K562 (cell line): Measurements from ENCODE around the gene SYNPR. TPM values are rescaled to one million over a fixed set of nuclear protein-coding genes. Genes with fewer than 3 reads are reported as not detected.

ENCODE experiments used
- ATAC-seq: fragments of 200-7000 bp; cut with Tn5 transposase; 3 replicates; pipeline ENCODE4 v1.9.1; 2020; ENCODE audit warnings: moderate library complexity
- BruUV-seq: library from RNA; stranded (reverse); fragments of 400-500 nt; replicated peaks from 2 replicates; lab custom pipeline; 2021; lab: Mats Ljungman, UMichigan
- CTCF ChIA-PET: fragments of 300-600 bp; formaldehyde crosslinking; extraction: SDS; loops from one replicate; lab custom pipeline; 2021; ENCODE audit warnings: low intra/inter-chr PET ratio; lab: Yijun Ruan, JAX
- POLR2A ChIA-PET: fragments of 300-600, 350-650 bp; sonication (Branson Sonifier 250); formaldehyde crosslinking; extraction: SDS; loops from one replicate; lab custom pipeline; 2021; ENCODE audit warnings: antibody characterized with exemption, inconsistent platforms; lab: Yijun Ruan, JAX
- DNase-seq, 4 experiments: peaks; one replicate each; pipeline versions ENCODE4 v3.0.0 to v3.0.0-alpha.2; 2011 to 2018; ENCODE audit warnings: low spot score in 3 of 4, mixed read lengths in 3 of 4; ENCODE audit errors: extremely low read depth in 1 of 4
- FAIRE-seq: peaks from 2 replicates; lab custom pipeline; 2011; peaks lifted over from hg19 to GRCh38; lab: Jason Lieb, UNC
- H2AFZ ChIP-seq: 2 replicates; pipeline ENCODE4 v1.6.0; 2011; ENCODE audit warnings: low read depth, low read length, control low read depth, inconsistent platforms
- H3K27ac ChIP-seq: fragments of 200-600 bp; 3 replicates; pipeline ENCODE4 v1.8.0; 2011; ENCODE audit warnings: low read depth, mild to moderate bottlenecking, control low read depth, inconsistent platforms, low read length, moderate library complexity, mixed read lengths; ENCODE audit errors: extremely low read depth
- H3K27me3 ChIP-seq, 2 experiments: fragments of 300-600 bp in 1 of 2; 2 replicates in 1 of 2; 3 replicates in 1 of 2; pipeline versions ENCODE4 v1.6.0 to v1.8.0; 2011; ENCODE audit warnings: inconsistent platforms in 2 of 2, low read length in 2 of 2, mild to moderate bottlenecking in 1 of 2, mixed read lengths in 1 of 2, moderate library complexity in 1 of 2; ENCODE audit not compliant: control insufficient read depth in 2 of 2, insufficient read depth in 2 of 2
- H3K36me3 ChIP-seq: fragments of 300-600 bp; 3 replicates; pipeline ENCODE4 v1.8.0; 2011; ENCODE audit warnings: mild to moderate bottlenecking, low read length, inconsistent platforms; ENCODE audit not compliant: control insufficient read depth, insufficient read depth
- H3K4me1 ChIP-seq, 2 experiments: fragments of 200-600 bp in 1 of 2; replicated peaks in 1 of 2; 2 replicates in 1 of 2; 3 replicates in 1 of 2; pipeline versions ENCODE4 v1.5.1 to v1.8.0; 2011; ENCODE audit warnings: inconsistent platforms in 2 of 2, low read length in 2 of 2, mild to moderate bottlenecking in 1 of 2, mixed read lengths in 1 of 2, moderate library complexity in 1 of 2; ENCODE audit not compliant: control insufficient read depth in 2 of 2, insufficient read depth in 2 of 2
- H3K4me2 ChIP-seq: 2 replicates; pipeline ENCODE4 v1.6.1; 2011; ENCODE audit warnings: low read length, control low read depth, inconsistent platforms, mixed read lengths; ENCODE audit not compliant: insufficient read depth
- H3K4me3 ChIP-seq: fragments of 200-600 bp; sonication (generic), shearing (Covaris generic); 2 replicates; pipeline ENCODE4 v1.5.1; 2016; ENCODE audit warnings: control low read depth, inconsistent platforms
- H3K79me2 ChIP-seq: fragments of 200-600 bp; 3 replicates; pipeline ENCODE4 v1.8.0; 2011; ENCODE audit warnings: low read length, inconsistent platforms; ENCODE audit not compliant: control insufficient read depth, insufficient read depth
- H3K9ac ChIP-seq, 2 experiments: 2 replicates each; pipeline versions ENCODE4 v1.6.0 to v1.6.1; 2011; ENCODE audit warnings: low read depth in 2 of 2, low read length in 2 of 2, control low read depth in 1 of 2, inconsistent platforms in 1 of 2, mild to moderate bottlenecking in 1 of 2, mixed read lengths in 1 of 2; ENCODE audit not compliant: insufficient read depth in 1 of 2
- H3K9me1 ChIP-seq: one replicate; pipeline ENCODE4 v1.6.0; 2011; ENCODE audit warnings: inconsistent platforms, mild to moderate bottlenecking, low read length, moderate library complexity; ENCODE audit not compliant: control insufficient read depth, insufficient read depth
- H3K9me3 ChIP-seq: replicated peaks from 2 replicates; pipeline ENCODE4 v1.5.1; 2011; ENCODE audit warnings: low read depth, low read length, inconsistent platforms; ENCODE audit not compliant: control insufficient read depth, insufficient read depth
- H4K20me1 ChIP-seq: replicated peaks from 2 replicates; pipeline ENCODE4 v1.6.1; 2011; ENCODE audit warnings: low read length, inconsistent platforms, mixed read lengths; ENCODE audit not compliant: control insufficient read depth, insufficient read depth
- ATF3 ChIP-seq, 2 experiments: fragments of 450-650 bp in 1 of 2; sonication (generic) in 1 of 2; formaldehyde crosslinking in 1 of 2; IDR thresholded peaks in 1 of 2; conservative IDR thresholded peaks in 1 of 2; 2 replicates each; pipeline versions ENCODE4 v1.6.1 to v1.8.1; 2016 to 2023; ENCODE audit warnings: mild to moderate bottlenecking in 2 of 2, moderate library complexity in 2 of 2, inconsistent platforms in 1 of 2, missing genetic modification reagents in 1 of 2
- CBFA2T2 ChIP-seq: fragments of 450-650 bp; conservative IDR thresholded peaks from 2 replicates; pipeline ENCODE4 v1.6.1; 2017; ENCODE audit warnings: mild to moderate bottlenecking
- E2F1 ChIP-seq: sonication (generic); formaldehyde crosslinking; IDR thresholded peaks from 2 replicates; pipeline ENCODE4 v1.8.1; 2023; ENCODE audit warnings: mild to moderate bottlenecking, missing genetic modification reagents, moderate library complexity
- HINFP ChIP-seq: fragments of 450-650 bp; conservative IDR thresholded peaks from 2 replicates; pipeline ENCODE4 v1.6.1; 2016; ENCODE audit warnings: missing genetic modification characterization, low read depth, mild to moderate bottlenecking, control low read depth, missing compliant biosample characterization
- PYGO2 ChIP-seq: fragments of 450-650 bp; IDR thresholded peaks from 2 replicates; pipeline ENCODE4 v1.6.1; 2016; ENCODE audit warnings: mild to moderate bottlenecking, missing genetic modification characterization, moderate library complexity, missing compliant biosample characterization
- SIRT6 ChIP-seq: IDR thresholded peaks from one replicate; pipeline ENCODE4 v1.6.1; 2012; ENCODE audit warnings: low read depth, mild to moderate bottlenecking, control low read depth, inconsistent platforms, low read length, moderate library complexity
- SMC3 ChIP-seq: conservative IDR thresholded peaks from 2 replicates; pipeline ENCODE4 v1.6.1; 2011; ENCODE audit warnings: low read depth, low read length, improper control_type of control experiment; ENCODE audit not compliant: insufficient read depth
- ZNF445 ChIP-seq: fragments of 250-450 bp; sonication (Bioruptor Pico); IDR thresholded peaks from 2 replicates; pipeline ENCODE4 v1.4.0; 2020; ENCODE audit warnings: low read depth, mild to moderate bottlenecking, moderate library complexity
- ZNF584 ChIP-seq: fragments of 200-800 bp; sonication (Bioruptor generic); IDR thresholded peaks from 2 replicates; pipeline ENCODE4 v1.6.1; 2016; ENCODE audit warnings: low read depth, mild to moderate bottlenecking, missing genetic modification characterization, missing compliant biosample characterization
- WGBS: fragments of 100-300 bp; shearing (Covaris generic); methylation state at CpG from one replicate; pipeline ENCODE4 v1.1.6; 2016; ENCODE audit warnings: low coverage, mixed read lengths; ENCODE audit not compliant: insufficient coverage; ENCODE audit errors: missing lambda C conversion rate; 5-methylcytosine and 5-hydroxymethylcytosine counted together
- in situ Hi-C: fragments of 300-500 bp; cut with MboI; formaldehyde crosslinking; loops from 4 replicates; pipeline ENCODE4 v1.15.0; 2018; ENCODE audit warnings: inconsistent platforms, mixed read lengths
- intact Hi-C: fragments of 100-400 bp; cut with micrococcal nuclease; formaldehyde crosslinking; loops from 2 replicates; pipeline ENCODE4 v1.14.2; 2022
- polyA plus RNA-seq, 8 experiments: library from polyadenylated mRNA; depleted of rRNA in 4 of 8; stranded (reverse) in 5 of 8; unstranded in 3 of 8; fragments of >200 nt; fragmentation: Nextera tagmentation in 2 of 8; fragmentation: Illumina TruSeq in 1 of 8; extraction: Ambion mirVana in 2 of 8; extraction: Trizol in 1 of 8; gene quantifications; 2 replicates each; pipeline versions ENCODE4 v1.2.1 to v1.2.3, GENCODE V29; 2011 to 2014; ENCODE audit warnings: inconsistent platforms in 1 of 8, missing spikeins in 1 of 8
- total RNA-seq, 7 experiments: library from RNA; depleted of rRNA in 6 of 7; stranded (reverse); fragments of >200 nt in 6 of 7; fragmentation: Illumina TruSeq in 2 of 7; extraction: Trizol in 2 of 7; gene quantifications; 2 replicates each; pipeline versions ENCODE4 v1.2.1 to v1.2.3, GENCODE V29; 2011 to 2021; ENCODE audit warnings: low replicate concordance in 1 of 7

The SYNPR gene
- total and polyA plus RNA-seq, 9 of the 15 experiments (the other 6 are each of a cell fraction or from before 2014, with no cell fraction given) = not detected

- TF ChIP-seq HINFP (no peak), E2F1 (CRISPR knock-in tag) (no peak), PYGO2 (no peak), SIRT6 (no peak), ZNF584 (CRISPR knock-in tag) (no peak), ZNF445 (no peak), CBFA2T2 (no peak), ATF3 (IDR thresholded peaks at IDR 0.05) (no peak), ATF3 (CRISPR knock-in tag; conservative IDR thresholded peaks at IDR 0.05) (no peak), SMC3 (no peak)
- Histone ChIP-seq H3K9me3 (no peaks in the 10 kb centered on the region), H4K20me1 (no peaks in the 10 kb centered on the region), H3K9ac (no peak overlapping the region), H3K27ac (no peak overlapping the region), H3K9me1 (no peaks in the 10 kb centered on the region), H3K4me2 (no peak overlapping the region), H2AFZ (no peak overlapping the region), H3K36me3 (no peaks in the 10 kb centered on the region), H3K4me1 (no peaks in the 10 kb centered on the region), H3K27me3 (no peaks in the 10 kb centered on the region), H3K4me3 (no peak overlapping the region), H3K79me2 (no peaks in the 10 kb centered on the region)
- in situ Hi-C loops (no loop called here), intact Hi-C loops (no loop called here)
- DNase-seq = no peak
- no peak for ATAC-seq
- 0% methylated on average over 5 of the region's 5 CpGs for WGBS
- no peak for FAIRE-seq
- ChIA-PET CTCF (no interaction called here), POLR2A (interaction anchor here (0.6 kb wide), 1 partner anchor 29 kb away, joined by 3 read pairs; no protein-coding TSS in a partner anchor)
- no TSS peak for BruUV-seq
Observed at GRCh38 chr3:63654931-63655330, 376.8 kb downstream of the SYNPR start.
